KOPT-K1 (cell line): ENCODE results near the gene WWP2.
"Not testable (repeated sequence)": the region's sequence is repeated elsewhere in the genome, so short reads cannot be mapped to it uniquely, and the experiment has no call there.

ENCODE experiments used
- H3K27ac ChIP-seq: fragments of 200-600 bp; sonication (generic); 2 replicates; pipeline ENCODE4 v1.5.1; 2016; ENCODE audit warnings: antibody characterized with exemption, mild to moderate bottlenecking, low read depth, low read length; ENCODE audit not compliant: poor library complexity, severe bottlenecking
- H3K36me3 ChIP-seq: fragments of 200-600 bp; sonication (generic); 2 replicates; pipeline ENCODE4 v1.5.1; 2017; ENCODE audit warnings: antibody characterized with exemption, mild to moderate bottlenecking, low read length, moderate library complexity; ENCODE audit not compliant: insufficient read depth
- H3K9me3 ChIP-seq: fragments of 200-600 bp; sonication (generic); 2 replicates; pipeline ENCODE4 v1.5.1; 2017; ENCODE audit warnings: antibody characterized with exemption, low read length, mild to moderate bottlenecking; ENCODE audit not compliant: insufficient read depth, poor library complexity, severe bottlenecking

Gene WWP2

DNA sequence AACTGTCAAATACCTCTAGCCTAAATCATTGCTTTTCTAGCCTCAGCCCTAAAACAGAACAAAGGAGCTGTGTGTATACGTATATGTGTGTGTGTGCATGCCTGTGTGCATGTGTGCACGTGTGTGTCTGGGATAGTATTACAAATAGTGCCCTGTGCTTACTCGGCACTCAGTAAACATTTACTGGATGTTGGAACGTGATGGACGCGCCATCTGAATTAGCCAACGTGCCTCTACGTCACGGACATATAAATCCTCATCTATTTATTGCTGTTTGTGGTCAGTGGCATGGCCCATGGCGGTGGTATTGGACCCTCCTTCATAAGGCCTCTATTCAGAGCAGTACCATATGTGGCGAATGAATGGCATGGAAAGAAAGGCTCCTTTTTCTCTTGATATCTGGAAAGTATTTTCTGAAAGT, 37.5 kb downstream of the WWP2 start:
- peaks cover 15% of the 10 kb centered on the region; the same call in 1 of the 2 replicates for H3K36me3 ChIP-seq
- no peaks in the 10 kb centered on the region for H3K9me3 ChIP-seq
- H3K27ac ChIP-seq = no peak overlapping the region

DNA sequence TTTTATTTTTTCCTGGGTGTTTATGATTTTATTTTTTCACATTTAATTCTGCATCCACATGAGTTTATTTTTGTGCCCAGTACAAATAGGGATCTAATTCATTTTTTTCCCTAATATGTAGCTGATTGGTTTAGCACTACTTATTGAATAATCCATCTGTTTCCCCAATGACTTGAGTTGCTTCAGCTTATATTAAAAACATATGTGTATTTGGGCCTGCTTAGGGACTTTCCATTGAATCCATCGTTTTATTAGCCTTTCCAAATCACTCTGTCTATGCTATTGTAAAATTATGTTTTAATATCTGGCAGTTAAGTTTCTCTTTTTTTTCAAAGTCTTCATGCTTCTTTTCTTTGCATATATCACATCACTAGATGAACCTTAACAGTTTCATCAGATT, 42.2 kb downstream of the WWP2 start:
- H3K9me3 ChIP-seq = no peaks in the 10 kb centered on the region
- no peak overlapping the region for H3K27ac ChIP-seq
- H3K36me3 ChIP-seq = peaks cover 7% of the 10 kb centered on the region; the same call in 1 of the 2 replicates

DNA sequence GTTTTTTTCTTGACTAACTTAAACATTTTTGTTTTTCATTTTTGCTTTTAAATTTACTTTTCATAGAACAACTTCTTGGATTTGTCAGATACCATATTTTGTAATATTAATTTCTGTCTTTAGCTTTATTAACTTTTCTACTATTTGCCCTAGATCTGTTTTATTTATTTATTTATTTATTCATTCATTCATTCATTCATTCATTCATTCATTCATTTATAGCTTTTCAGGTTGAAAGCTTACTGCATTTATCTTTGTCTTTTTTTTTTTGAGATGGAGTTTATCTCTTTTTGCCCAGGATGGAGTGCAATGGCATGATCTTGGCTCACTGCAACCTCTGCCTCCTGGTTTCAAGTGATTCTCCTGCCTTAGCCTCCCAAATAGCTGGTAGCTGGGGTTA, 44.6 kb downstream of the WWP2 start:
- not testable (repeated sequence) for H3K36me3 ChIP-seq, H3K27ac ChIP-seq, H3K9me3 ChIP-seq

DNA sequence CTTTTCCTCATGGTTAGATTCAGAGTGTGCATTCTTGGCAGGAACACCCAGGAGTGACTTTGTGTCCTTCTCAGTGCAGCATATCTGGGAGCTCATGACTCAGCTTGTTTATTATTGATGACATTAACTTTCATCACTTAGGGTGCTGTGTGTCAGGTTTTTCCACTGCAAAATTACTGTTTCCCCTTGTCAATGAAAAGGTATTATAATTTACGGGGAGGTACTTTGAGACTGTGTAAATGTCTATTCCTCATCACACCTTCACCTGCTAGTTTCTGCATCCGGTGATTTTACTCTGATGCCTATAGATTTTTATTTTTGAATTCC, 50.5 kb downstream of the WWP2 start:
- Histone ChIP-seq H3K9me3 (peaks cover 1% of the 10 kb centered on the region), H3K36me3 (peaks cover 4% of the 10 kb centered on the region; the same call in 1 of the 2 replicates), H3K27ac (no peak overlapping the region)

DNA sequence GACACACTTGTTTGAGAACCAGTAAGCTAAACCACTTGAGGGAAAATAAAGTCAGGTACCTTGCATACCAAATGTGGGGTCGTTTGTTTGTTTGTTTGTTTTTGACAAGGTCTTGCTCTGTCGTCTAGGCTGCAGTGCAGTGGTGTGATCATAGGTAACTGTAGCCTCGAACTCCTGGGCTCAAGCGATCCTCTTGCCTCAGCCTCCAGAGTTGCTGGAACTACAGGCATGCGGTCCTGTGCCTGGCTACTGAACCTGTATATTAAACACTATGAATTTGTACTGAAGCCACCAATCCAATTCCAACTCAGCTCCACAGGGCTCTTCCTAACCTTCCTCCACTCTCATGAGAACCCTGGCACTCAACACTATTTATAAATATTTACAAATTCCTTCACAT, 51.9 kb downstream of the WWP2 start:
- Histone ChIP-seq H3K36me3 (peaks cover 6% of the 10 kb centered on the region; the same call in 1 of the 2 replicates), H3K27ac (no peak overlapping the region), H3K9me3 (peaks cover 5% of the 10 kb centered on the region)

DNA sequence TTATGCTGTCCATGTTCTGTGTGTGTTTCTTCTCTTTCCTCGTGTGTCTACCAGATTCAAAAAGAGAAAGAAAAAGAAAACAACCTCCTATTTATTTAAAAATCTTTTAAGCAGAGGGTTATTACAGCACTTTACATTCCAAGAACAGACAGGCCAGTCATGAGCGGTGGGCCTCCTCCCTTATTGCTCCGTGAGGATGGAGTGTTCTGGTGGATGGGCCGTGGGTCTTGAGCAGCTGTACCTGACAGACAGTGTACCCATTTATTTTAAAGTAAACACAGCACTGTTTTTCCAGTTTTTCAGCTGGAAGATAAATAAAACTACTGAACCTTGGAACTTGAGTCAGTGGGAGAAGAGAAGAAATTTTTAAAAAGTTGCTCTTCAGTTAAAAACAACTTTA, 52.4 kb downstream of the WWP2 start:
- Histone ChIP-seq H3K36me3 (peaks cover 6% of the 10 kb centered on the region; the same call in 1 of the 2 replicates), H3K27ac (no peak overlapping the region), H3K9me3 (peaks cover 5% of the 10 kb centered on the region)

DNA sequence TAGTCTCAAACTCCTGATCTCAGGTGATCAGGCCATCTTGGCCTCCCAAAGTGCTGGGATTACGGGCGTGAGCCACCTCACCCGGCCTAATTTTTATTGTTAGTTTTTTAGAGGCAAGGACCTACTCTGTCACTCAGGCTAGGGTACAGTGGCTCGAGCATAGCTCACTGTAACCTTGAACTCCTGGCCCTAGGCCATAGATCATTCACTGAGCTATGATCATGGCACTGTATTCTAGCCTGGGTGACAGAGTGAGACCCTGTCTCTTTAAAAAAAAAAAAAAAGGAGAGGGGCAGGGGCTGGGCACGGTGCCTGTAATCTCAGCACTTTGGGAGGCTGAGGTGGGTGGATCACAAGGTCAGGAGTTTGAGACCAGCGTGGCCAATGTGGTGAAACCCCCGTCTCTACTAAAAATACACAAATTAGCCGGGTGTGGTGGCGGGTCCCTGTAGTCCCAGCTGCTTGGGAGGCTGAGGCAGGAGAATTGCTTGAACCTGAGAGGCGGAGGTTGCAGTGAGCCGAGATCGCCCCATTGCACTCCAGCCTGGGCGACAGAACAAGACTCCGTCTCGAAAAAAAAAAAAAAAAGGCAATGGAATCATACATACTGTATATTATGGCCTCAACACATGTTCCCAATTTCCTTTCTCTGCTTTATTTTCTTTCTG, 53.2 kb downstream of the WWP2 start:
- not testable (repeated sequence) for H3K36me3 ChIP-seq, H3K27ac ChIP-seq, H3K9me3 ChIP-seq

DNA sequence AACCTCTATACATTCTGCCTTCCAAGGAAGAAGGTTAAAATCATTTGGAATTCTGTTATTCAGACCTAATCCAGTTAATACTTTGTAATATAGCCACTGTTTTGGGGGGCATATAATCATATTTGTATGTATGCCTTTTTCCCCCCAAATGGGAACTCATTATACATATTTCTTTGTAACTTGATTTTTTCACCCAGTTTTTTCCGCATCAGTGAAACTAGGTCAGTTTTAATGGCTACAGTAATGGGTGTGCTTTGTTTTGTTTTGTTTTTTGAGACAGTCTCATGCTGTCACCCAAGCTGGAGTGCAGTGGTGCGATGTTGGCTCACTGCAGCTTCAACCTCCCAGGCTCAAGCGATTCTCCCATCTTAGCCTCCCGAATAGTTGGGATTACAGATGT, 54.9 kb downstream of the WWP2 start:
- Histone ChIP-seq H3K9me3 (peaks cover 5% of the 10 kb centered on the region), H3K36me3 (peaks cover 6% of the 10 kb centered on the region; the same call in 1 of the 2 replicates), H3K27ac (no peak overlapping the region)

DNA sequence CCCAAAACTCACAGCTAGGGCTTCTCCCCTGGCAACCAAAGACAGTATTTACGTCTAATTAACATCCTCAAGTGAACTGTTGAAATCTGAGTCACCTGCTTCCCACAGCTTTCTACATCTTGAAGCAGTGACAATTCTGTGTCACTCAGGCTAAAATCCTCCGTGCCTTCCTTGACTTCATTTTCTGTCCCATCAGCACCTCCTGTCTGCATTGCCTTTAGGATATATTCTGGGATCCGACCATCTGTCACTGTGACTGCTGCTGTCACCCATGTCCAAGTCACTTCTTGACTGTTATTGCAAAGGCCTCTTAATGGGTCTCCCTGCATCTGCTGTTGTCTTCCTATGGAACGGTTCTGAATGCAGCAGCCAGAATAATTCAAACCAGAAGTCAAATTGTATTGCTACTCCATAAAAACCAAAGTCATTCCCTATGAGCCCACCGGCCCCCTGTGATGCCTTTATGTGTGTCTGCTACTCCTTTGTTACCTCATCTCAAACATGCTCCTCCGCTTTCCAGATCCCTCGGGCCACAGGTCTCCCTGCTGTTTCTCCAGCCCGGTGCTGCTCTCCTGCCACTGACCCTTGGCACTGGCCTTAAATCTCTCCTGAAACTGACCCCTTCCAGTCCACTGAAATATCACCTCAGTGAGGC, 56.9 kb downstream of the WWP2 start:
- H3K27ac ChIP-seq = no peak overlapping the region
- H3K9me3 ChIP-seq = peaks cover 5% of the 10 kb centered on the region
- H3K36me3 ChIP-seq = peaks cover 5% of the 10 kb centered on the region; the same call in 1 of the 2 replicates

DNA sequence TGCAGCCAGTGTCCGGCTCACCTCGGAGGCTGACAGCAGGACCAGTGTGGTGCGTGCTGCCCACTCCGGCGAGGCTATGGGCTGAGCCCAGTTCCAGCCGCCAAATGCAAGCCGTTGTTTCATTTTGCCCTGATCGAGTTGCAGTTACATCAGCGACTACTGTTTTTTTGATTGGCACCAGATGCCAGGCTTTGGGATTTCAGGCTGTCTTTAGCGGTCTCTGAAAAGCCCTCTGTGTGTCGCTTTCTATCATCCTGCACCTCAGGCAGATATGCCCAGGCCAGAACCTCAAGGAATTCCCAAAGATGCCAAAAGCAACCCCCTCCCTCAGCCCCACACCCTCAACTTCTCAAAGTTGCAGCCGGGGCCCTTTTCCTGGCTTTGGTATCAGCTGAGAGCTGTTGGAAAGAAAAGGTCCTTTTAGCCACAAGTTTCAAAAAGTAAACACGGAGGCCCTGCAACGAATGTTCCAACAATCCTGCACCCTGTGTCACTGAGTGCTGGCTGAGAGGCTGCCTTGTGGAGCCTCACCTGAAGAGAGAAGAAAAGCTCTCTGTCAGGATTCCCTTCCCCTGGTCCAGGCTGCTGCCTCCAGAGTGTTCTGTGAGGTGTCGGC, 58.9 kb downstream of the WWP2 start:
- peaks cover 3% of the 10 kb centered on the region; the same call in 1 of the 2 replicates for H3K36me3 ChIP-seq
- peaks cover 5% of the 10 kb centered on the region for H3K9me3 ChIP-seq
- H3K27ac ChIP-seq = no peak overlapping the region

DNA sequence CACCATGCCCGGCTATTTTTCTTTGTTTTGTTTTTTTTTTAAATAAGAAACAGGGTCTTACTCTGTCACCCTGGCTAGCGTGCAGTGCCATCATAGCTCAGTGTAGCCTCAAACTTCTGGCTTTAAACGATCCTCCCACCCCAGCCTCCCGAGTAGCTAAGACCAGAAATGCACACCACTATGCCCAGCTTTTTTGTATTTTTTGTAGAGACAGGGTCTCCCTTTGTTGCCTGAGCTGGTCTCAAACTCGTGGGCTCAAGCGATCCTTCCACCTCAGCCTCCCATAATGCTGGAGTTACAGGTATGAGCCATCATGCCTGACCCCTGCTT, 59.7 kb downstream of the WWP2 start:
- H3K9me3 ChIP-seq = peaks cover 5% of the 10 kb centered on the region
- no peak overlapping the region for H3K27ac ChIP-seq
- H3K36me3 ChIP-seq = peaks cover 3% of the 10 kb centered on the region; the same call in 1 of the 2 replicates

DNA sequence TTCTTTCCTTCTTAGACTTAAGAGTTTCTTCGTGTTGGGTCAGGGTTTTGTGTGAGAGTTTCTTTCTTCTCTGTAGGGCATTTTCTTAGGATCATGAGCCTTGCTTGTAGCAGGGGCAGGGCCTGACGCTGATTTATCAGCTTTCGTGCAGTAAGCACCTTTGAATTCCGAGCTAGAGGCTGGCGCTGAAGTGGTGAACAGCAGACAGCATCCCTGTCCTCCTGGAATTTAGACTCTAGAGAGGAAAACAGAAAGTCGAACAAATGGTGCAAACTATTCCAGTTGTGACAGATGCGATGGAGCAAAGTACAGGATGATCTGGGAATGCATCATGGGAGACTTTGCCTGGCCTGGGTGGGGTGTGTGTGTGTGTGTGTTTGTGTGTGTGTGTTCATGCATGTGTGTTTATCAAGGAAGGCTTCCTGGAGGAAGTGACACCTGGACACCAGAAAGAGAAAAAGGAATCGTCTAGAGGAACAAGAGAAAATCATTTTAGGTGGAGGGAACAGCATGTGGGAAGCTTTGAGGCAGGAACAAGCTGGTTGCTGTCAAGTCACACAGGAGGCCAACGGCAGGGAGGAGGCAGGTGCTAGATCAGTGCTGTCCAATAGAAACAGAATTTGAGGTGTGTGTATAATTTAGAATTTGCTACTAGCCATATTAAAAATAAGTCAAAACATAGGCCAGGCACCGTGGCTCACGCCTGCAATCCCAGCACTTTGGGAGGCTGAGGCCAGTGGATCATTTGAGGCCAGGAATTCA, 60.2 kb downstream of the WWP2 start:
- no peak overlapping the region for H3K27ac ChIP-seq

DNA sequence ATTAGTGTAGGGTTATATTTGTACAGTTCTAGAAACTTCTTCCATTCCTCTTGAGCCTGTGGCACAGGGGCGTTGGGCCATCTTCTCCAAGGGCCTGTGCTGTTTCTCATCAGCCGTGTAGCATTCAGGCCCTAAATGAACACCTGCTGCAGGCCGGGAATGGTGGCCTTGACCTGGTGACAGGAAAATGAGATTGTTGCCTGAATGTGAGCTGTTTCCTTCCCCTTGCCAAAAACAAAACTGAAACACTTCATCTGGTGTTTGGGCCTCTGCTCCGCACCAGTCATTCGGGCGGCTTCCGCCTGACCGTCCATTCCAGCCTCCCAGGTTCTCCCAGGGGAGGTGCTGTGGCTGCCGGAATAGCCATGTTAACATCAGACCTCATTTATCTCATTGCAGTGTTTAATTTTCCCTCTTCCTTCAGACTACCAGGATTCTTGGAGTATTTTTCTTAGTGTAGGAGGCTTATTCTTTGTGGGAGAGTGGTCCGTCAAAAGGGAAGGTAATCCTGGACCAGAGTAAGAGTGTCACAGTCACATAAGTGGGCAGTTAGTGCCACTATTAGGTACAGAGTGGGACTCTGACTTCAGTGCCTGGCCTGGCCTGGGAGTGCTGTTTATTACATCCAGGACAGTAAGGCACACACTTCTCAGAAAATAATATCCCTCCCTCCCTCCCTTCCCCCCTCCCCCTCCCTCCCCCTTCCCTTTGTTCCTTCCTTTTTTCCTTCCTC, 61.9 kb downstream of the WWP2 start:
- H3K36me3 ChIP-seq = no peaks in the 10 kb centered on the region
- H3K27ac ChIP-seq = no peak overlapping the region
- H3K9me3 ChIP-seq = no peaks in the 10 kb centered on the region

More for the DNA sequence above, 60.2 kb downstream of the WWP2 start:
- peaks cover 5% of the 10 kb centered on the region for H3K9me3 ChIP-seq
- peaks cover 3% of the 10 kb centered on the region; the same call in 1 of the 2 replicates for H3K36me3 ChIP-seq

DNA sequence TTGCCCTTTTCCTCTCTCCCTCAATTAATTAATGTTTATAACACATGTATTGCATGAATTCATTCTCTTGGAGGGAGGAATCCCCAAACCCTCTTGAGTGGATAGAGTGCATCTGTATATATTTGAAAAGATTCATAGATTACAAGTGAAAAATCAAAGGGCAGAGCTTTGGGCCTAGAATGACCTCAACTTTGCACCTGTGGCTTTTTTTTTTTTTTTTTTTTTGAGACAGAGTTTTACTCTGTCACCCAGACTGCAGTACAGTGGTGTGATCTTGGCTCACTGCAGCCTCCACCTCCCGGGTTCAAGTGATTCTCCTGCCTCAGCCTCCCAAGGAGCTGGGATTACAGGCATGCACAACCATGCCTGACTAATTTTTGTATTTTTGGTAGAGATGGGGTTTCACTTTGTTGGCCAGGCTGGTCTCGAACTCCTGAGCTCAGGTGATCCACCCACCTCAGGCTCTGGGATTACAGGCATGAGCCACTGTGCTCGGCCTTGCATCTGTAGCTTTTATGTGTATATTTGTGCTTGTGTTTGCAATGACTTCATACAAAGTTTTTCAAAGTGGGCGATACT, 62.5 kb downstream of the WWP2 start:
- not testable (repeated sequence) for H3K9me3 ChIP-seq, H3K36me3 ChIP-seq, H3K27ac ChIP-seq
